CD14-positive monocyte (primary cell): ENCODE data around the gene CAMK1. TPM values are rescaled to one million over a fixed set of nuclear protein-coding genes. Genes with fewer than 3 reads are reported as not detected.

Source experiments
- DNase-seq, 3 donors: peaks; one replicate each; pipeline ENCODE4 v3.0.0-alpha.2; 2011 to 2022
- H2AFZ ChIP-seq: 2 replicates; pipeline ENCODE4 v1.6.0; 2012; ENCODE audit warnings: mild to moderate bottlenecking, low read depth, low read length, inconsistent platforms; ENCODE audit not compliant: insufficient read depth, poor library complexity, severe bottlenecking
- H3K27ac ChIP-seq, 2 donors: 1 replicate in 1 of 2; 2 replicates in 1 of 2; pipeline ENCODE4 v1.5.1; 2012 to 2013; ENCODE audit warnings: low read length in 2 of 2, control low read depth in 1 of 2, inconsistent platforms in 1 of 2, low read depth in 1 of 2, mild to moderate bottlenecking in 1 of 2
- H3K27me3 ChIP-seq, 2 donors: one replicate each; pipeline versions ENCODE4 v1.6.0 to v1.6.1; 2011 to 2013; ENCODE audit warnings: low read length in 2 of 2; ENCODE audit not compliant: control insufficient read depth in 2 of 2, insufficient read depth in 2 of 2
- H3K36me3 ChIP-seq, 2 donors: replicated peaks in 1 of 2; 1 replicate in 1 of 2; 2 replicates in 1 of 2; pipeline versions ENCODE4 v1.5.1 to v1.6.1; 2012 to 2013; ENCODE audit warnings: low read length in 2 of 2, control low read depth in 1 of 2, inconsistent platforms in 1 of 2, mild to moderate bottlenecking in 1 of 2; ENCODE audit not compliant: insufficient read depth in 2 of 2, control insufficient read depth in 1 of 2
- H3K4me1 ChIP-seq, 2 donors: 1 replicate in 1 of 2; 2 replicates in 1 of 2; pipeline versions ENCODE4 v1.5.1 to v1.6.1; 2012 to 2013; ENCODE audit warnings: low read length in 2 of 2, control low read depth in 1 of 2, inconsistent platforms in 1 of 2, mild to moderate bottlenecking in 1 of 2, moderate library complexity in 1 of 2; ENCODE audit not compliant: insufficient read depth in 2 of 2, control insufficient read depth in 1 of 2
- H3K4me2 ChIP-seq: replicated peaks from 2 replicates; pipeline ENCODE3; 2012; ENCODE audit warnings: low read length, moderate library complexity, mild to moderate bottlenecking; ENCODE audit not compliant: poor library complexity, severe bottlenecking; ENCODE audit errors: extremely low read depth
- H3K4me3 ChIP-seq, 3 experiments: fragments of 200-600 bp in 1 of 3; sonication (generic) in 1 of 3; replicated peaks in 1 of 3; 1 replicate in 2 of 3; 2 replicates in 1 of 3; pipeline ENCODE4 v1.5.1; 2011 to 2013; ENCODE audit warnings: low read length in 3 of 3, mild to moderate bottlenecking in 3 of 3, control low read depth in 2 of 3, low read depth in 2 of 3, inconsistent platforms in 1 of 3, moderate library complexity in 1 of 3
- H3K79me2 ChIP-seq: 2 replicates; pipeline ENCODE4 v1.6.0; 2012; ENCODE audit warnings: mild to moderate bottlenecking, control low read depth, inconsistent platforms, low read length, moderate library complexity; ENCODE audit not compliant: insufficient read depth
- H3K9ac ChIP-seq: 2 replicates; pipeline ENCODE4 v1.6.0; 2017; ENCODE audit warnings: low read length, mild to moderate bottlenecking; ENCODE audit not compliant: insufficient read depth, poor library complexity, severe bottlenecking
- H3K9me3 ChIP-seq, 2 donors: replicated peaks in 1 of 2; 1 replicate in 1 of 2; 2 replicates in 1 of 2; pipeline versions ENCODE4 v1.5.1 to v1.6.1; 2012 to 2013; ENCODE audit warnings: low read length in 2 of 2, control low read depth in 1 of 2; ENCODE audit not compliant: control insufficient read depth in 1 of 2, insufficient read depth in 1 of 2
- H4K20me1 ChIP-seq: 2 replicates; pipeline ENCODE4 v1.6.0; 2012; ENCODE audit warnings: mild to moderate bottlenecking, low read length, control low read depth, moderate library complexity; ENCODE audit not compliant: insufficient read depth
- H3K27ac Mint-ChIP-seq, 7 donors: one replicate each; pipeline ENCODE4 v1.8.0; 2020; ENCODE audit warnings: mild to moderate bottlenecking in 7 of 7, mixed read lengths in 7 of 7, moderate library complexity in 6 of 7, inconsistent platforms in 2 of 7
- H3K27me3 Mint-ChIP-seq, 3 donors: one replicate each; pipeline ENCODE4 v1.8.0; 2021 to 2022; ENCODE audit warnings: low read depth in 3 of 3, mild to moderate bottlenecking in 3 of 3, mixed read lengths in 3 of 3, moderate library complexity in 3 of 3, inconsistent platforms in 1 of 3
- H3K36me3 Mint-ChIP-seq, 2 donors: one replicate each; pipeline ENCODE4 v1.8.0; 2020; ENCODE audit warnings: mixed read lengths in 2 of 2, inconsistent platforms in 1 of 2, mild to moderate bottlenecking in 1 of 2
- H3K4me1 Mint-ChIP-seq: one replicate; pipeline ENCODE4 v1.8.0; 2020; ENCODE audit warnings: mild to moderate bottlenecking, mixed read lengths
- H3K4me3 Mint-ChIP-seq, 2 donors: one replicate each; pipeline ENCODE4 v1.8.0; 2020; ENCODE audit warnings: mild to moderate bottlenecking in 2 of 2, mixed read lengths in 2 of 2, moderate library complexity in 1 of 2
- H3K9me3 Mint-ChIP-seq, 7 donors: one replicate each; pipeline ENCODE4 v1.8.0; 2020 to 2022; ENCODE audit warnings: mixed read lengths in 7 of 7, mild to moderate bottlenecking in 6 of 7, moderate library complexity in 6 of 7, inconsistent platforms in 2 of 7
- WGBS: methylation state at CpG from one replicate; pipeline ENCODE4 v1.1.5; 2013; ENCODE audit warnings: missing lambda C conversion rate; ENCODE audit not compliant: insufficient coverage; 5-methylcytosine and 5-hydroxymethylcytosine counted together
- intact Hi-C, 2 donors: fragments of 100-400 bp; cut with micrococcal nuclease; formaldehyde crosslinking; loops; one replicate each; pipeline versions ENCODE4 v1.15.0 to v1.15.1; 2023
- polyA plus RNA-seq, 3 donors: library from polyadenylated mRNA; depleted of rRNA in 1 of 3; unstranded in 2 of 3; stranded (reverse) in 1 of 3; fragments of 300-500 nt in 2 of 3; fragments of >200 nt in 1 of 3; fragmentation: Illumina TruSeq in 2 of 3; gene quantifications; 1 replicate in 2 of 3; 2 replicates in 1 of 3; pipeline ENCODE4 v1.2.3, GENCODE V29; 2012 to 2021
- TF ChIP-seq, protein P1 (sequence below): fragments of 200-600 bp; IDR thresholded peaks from one replicate; pipeline ENCODE4 v1.8.0; 2022; ENCODE audit warnings: antibody characterized with exemption, mild to moderate bottlenecking

Gene CAMK1
- polyA plus RNA-seq, 3 donors, result 106 to 137 (median 118) TPM

DNA sequence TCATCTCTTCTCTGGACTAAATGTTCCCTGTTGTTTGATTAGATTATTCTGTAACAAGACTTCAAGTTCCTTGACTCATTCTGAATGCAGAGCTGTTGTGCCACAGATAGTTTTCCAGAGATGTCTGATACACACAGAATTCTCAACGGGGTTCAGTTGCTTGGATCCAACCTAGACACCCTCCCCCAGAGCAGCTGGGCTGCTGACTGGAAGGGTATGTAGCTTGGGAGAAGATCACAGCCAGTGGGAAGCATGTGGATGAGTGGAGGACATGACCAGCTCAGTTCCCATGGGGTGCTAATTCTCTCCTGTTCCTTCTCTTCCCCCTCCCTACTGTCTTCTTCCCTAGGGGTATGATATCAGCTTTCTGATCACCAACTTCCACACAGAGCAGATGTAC lies 33.7 kb upstream of the CAMK1 start:
- Mint-ChIP-seq H3K36me3 (peaks cover 77 to 89% of the 10 kb centered on the region in 2 donors), H3K27me3 (no peaks in the 10 kb centered on the region)
- peaks cover 86 to 94% of the 10 kb centered on the region in 2 donors for H3K36me3 ChIP-seq

DNA sequence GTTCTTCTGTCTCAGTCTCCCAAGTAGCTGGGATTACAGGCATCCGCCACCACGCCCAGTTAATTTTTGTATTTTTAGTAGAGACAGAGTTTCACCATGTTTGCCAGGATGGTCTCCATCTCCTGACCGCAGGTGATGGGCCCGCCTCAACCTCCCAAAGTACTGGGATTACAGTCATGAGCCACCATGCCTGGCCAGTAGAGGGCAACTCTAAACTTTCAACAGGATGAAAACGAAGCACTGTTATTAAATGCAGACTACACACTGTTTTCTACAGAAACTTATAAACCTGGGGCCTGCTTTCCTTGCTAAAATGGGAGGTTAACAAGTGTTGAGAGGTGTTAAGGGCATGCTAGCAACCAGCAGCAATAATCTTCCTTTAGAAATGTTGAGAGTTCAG lies 30.8 kb upstream of the CAMK1 start:
- intact Hi-C loops, result no loop called here
- TF ChIP-seq, protein P1, sequence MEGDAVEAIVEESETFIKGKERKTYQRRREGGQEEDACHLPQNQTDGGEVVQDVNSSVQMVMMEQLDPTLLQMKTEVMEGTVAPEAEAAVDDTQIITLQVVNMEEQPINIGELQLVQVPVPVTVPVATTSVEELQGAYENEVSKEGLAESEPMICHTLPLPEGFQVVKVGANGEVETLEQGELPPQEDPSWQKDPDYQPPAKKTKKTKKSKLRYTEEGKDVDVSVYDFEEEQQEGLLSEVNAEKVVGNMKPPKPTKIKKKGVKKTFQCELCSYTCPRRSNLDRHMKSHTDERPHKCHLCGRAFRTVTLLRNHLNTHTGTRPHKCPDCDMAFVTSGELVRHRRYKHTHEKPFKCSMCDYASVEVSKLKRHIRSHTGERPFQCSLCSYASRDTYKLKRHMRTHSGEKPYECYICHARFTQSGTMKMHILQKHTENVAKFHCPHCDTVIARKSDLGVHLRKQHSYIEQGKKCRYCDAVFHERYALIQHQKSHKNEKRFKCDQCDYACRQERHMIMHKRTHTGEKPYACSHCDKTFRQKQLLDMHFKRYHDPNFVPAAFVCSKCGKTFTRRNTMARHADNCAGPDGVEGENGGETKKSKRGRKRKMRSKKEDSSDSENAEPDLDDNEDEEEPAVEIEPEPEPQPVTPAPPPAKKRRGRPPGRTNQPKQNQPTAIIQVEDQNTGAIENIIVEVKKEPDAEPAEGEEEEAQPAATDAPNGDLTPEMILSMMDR, result peak; percentile 9
- H3K4me1 ChIP-seq, result peaks cover 2 to 3% of the 10 kb centered on the region in 2 donors
- H3K4me3 ChIP-seq, result no peak overlapping the region
- Mint-ChIP-seq H3K4me1 (peaks cover 3% of the 10 kb centered on the region), H3K4me3 (no peak overlapping the region), H3K27ac (peak overlapping the region in 1 of 7 donors; percentile 40), H3K9me3 (no peaks in the 10 kb centered on the region), H3K36me3 (peaks cover 71 to 92% of the 10 kb centered on the region in 2 donors), H3K27me3 (no peaks in the 10 kb centered on the region)
- WGBS, result 82% methylated on average over 2 of the region's 5 CpGs
- DNase-seq, result no peak
- H2AFZ ChIP-seq, result no peak overlapping the region
- peaks cover 78% of the 10 kb centered on the region for H3K79me2 ChIP-seq
- H4K20me1 ChIP-seq, result peaks cover 98% of the 10 kb centered on the region
- H3K9ac ChIP-seq, result no peak overlapping the region
- H3K36me3 ChIP-seq, result peaks cover 79 to 100% of the 10 kb centered on the region in 2 donors
- H3K4me2 ChIP-seq, result no peak overlapping the region
- no peaks in the 10 kb centered on the region for H3K9me3 ChIP-seq
- no peak overlapping the region for H3K27ac ChIP-seq
- H3K27me3 ChIP-seq, result no peaks in the 10 kb centered on the region

More for the DNA sequence above, 33.7 kb upstream of the CAMK1 start:
- Histone ChIP-seq H3K9ac (no peak overlapping the region), H3K4me3 (no peak overlapping the region), H2AFZ (no peak overlapping the region), H3K79me2 (peaks cover 49% of the 10 kb centered on the region), H3K9me3 (no peaks in the 10 kb centered on the region), H3K4me2 (no peak overlapping the region), H3K4me1 (no peaks in the 10 kb centered on the region), H3K27me3 (no peaks in the 10 kb centered on the region), H4K20me1 (peaks cover 85% of the 10 kb centered on the region), H3K27ac (peak overlapping the region in 1 of 2 donors; percentile 8)
- Mint-ChIP-seq H3K4me3 (no peak overlapping the region), H3K4me1 (peaks cover 9% of the 10 kb centered on the region), H3K9me3 (no peaks in the 10 kb centered on the region), H3K27ac (peak overlapping the region in 4 of 7 donors; percentile 36 to 84 (median 58))
- TF ChIP-seq, protein P1, result no peak
- WGBS, result no CpG with 5 or more reads among the region's 1 CpG
- no peak for DNase-seq
- intact Hi-C loops, result no loop called here
